ENCODE measurements around the gene BABAM2.
"Not testable (repeated sequence)": the region's sequence is repeated elsewhere in the genome, so short reads cannot be mapped to it uniquely, and the experiment has no call there.

Gene BABAM2

DNA sequence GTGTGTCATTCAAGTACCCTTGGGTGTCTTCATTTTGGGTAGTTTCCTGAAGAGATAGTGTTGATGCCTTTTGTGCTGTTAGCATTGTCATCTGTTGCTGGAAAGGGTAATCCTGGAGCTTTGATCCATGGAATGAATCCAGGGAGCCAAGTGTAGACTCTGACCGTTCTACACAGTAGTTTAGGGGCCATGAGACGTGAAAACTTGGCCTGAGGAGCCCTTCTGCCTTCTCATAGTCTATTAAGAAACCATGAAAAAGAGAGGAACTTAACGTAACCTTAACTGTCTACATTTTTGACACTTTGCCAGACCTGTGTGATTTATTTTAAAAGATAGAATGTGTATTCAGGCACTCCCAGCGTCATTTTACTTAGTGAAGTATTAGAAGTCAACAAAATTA, 194.0 kb downstream of the BABAM2 start:
- no peak for DNase-seq

DNA sequence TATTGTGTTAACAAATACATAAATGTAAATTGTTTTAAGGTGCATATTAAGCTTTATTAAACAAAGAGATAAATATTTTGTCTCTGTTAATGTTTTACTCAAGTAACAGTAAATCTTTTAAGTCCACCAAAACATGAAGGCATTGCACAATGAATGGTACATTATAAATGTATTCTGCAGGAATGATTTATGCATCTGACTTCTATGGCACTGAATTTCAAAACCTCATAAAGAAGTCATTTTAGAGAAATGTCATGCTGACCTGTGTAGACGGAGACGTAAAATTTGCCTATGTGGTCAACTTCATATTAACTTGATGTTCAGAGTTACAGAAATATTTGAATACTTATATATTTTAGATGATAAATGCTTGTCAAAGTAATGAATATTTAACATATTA, 194.7 kb downstream of the BABAM2 start:
- no peak for DNase-seq

DNA sequence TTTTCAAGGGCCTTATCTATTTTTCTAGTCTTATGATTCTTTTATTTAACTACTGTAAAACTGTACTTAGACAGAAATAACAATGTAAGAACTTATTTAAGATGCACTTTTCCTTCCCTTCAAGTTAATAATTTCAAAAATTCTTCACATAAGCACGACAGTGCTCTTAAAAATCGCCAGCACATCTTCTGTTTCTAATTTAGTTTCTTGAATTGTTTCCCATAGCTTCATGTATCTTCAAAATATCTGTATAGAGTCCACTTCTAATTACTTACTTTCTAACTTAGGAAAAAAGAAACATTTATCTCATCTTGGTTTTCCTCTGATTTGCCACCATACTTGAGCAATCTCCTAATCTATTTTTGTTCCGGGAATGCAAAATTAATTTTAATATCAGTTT, 196.1 kb downstream of the BABAM2 start:
- no peak for DNase-seq

DNA sequence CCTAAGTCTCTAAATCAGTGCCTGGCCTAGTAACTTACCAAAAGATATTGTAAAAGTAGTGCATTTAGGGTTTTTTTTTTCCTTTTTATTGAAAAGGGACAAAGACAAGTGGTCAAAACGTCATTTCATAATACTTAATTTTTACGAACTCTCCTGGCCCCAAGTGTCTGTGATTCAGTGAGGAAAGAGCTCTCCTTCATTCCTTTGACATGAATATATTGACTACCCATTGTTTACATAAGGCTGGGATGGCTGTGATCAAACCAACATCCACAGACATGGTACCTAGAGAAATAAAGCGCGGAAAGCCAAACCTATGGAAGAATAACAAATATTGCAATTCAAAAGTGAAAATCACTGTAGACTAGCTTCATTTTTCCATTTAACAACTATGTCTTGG, 198.4 kb downstream of the BABAM2 start:
- DNase-seq = no peak

DNA sequence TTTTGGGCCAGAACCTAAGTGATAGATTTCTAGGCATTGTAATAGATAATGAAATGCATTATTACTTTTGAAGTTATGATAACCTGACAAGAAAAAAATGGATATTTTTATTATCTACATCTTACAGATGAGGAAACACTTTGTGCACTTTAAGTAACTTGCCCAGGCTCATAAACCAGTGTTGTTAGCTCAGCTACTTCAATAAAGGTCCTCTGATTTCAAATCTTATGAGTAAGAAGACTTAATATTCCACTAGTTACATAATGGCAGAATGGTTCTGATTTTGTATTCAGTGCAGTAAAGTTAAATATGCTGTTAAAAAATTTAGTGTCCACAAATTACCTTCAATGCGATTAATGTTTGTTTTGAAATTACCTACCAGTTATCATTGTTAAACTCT, 199.0 kb downstream of the BABAM2 start:
- no peak for DNase-seq

DNA sequence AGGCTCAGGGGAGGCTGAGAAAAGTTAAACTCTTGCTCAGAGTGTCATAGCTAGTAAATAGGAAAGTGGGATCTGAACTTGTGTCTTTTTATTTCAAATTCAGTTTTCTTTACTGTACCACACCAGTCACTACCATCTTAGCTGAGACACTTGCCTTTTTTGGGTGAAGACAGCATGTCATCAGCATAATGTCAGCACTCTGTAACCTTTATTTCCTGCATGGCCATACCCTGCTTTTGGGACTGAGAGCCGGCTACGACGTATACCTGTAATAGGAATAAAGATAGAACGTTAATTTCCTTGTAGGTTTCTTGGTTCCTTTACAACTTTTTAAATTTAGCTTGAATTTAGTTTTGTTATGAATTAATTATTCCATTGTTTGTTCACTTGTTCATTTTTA, 202.8 kb downstream of the BABAM2 start:
- no peak for DNase-seq

DNA sequence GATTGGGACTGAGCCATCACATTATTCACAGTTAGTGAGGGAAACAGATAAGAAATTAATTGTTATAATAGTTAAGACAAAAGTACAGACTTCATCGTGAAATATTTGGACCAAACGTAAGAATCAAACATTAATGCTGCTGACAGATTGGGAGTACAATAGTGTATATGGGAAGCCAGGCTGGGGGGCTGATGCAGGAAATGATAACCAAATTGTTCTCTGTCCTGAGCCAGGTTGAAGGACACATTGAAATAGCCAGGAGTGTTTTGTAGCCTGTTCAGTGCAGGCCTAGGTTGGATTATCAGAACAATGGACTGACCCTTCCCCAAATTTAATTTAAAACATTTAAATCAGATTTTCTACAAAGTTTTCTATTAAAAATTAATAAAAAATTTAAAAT, 203.2 kb downstream of the BABAM2 start:
- no peak for DNase-seq

DNA sequence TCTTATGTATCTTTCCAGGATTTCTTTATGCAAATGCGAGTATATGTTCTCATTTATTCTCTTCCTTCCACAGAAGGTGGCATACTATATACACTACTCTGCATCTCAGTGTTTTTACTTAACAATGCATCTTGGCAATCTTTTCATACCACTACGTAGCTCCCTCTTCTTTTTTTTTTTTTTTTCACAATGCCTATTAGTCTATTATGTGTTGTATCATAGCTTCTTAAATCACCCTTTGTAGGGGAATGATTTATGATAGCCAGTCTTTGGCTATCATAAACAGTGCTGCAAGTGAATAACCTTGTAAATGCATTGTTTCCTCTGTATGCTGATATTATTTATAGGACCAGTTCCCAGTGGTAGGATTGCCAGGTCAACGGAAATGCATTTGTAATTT, 204.2 kb downstream of the BABAM2 start:
- no peak for DNase-seq

DNA sequence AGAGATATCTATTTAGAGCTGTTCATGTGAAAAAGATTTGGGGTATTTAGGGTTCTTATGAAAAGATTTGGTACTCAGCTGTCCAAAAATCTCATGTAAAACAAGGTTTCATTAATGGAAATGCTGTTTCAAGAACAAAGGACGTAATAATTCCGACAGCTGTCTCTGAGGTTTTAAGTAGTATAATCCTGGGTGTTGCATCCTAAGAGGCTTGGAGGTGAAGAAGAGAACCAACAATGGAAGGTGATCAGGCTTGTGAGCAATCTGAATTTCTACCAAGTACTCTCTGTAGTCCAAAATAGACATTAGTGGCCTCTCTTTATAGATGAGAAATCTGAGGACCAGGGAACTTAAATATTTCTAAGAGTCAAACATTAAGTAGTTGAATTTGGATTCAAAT, 205.1 kb downstream of the BABAM2 start:
- no peak for DNase-seq

DNA sequence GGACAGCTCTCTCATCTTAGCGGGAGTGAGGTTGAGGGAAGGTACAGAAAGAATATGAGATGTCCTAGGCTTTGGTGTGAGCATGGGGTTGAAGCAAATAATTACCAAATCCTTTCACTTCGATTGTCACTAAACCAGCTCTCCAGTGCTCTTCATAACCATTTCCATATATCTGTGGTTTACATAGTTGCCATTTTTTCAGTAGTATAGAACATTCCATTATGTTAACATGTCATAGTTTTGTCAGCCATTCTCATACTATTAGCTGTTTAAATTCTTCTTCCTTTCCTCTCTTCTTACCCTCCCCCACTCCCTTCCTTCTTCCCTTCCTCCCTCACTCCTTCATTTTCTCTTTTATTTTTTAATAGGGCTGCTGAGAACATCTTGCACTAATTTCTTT, 205.9 kb downstream of the BABAM2 start:
- DNase-seq = no peak

DNA sequence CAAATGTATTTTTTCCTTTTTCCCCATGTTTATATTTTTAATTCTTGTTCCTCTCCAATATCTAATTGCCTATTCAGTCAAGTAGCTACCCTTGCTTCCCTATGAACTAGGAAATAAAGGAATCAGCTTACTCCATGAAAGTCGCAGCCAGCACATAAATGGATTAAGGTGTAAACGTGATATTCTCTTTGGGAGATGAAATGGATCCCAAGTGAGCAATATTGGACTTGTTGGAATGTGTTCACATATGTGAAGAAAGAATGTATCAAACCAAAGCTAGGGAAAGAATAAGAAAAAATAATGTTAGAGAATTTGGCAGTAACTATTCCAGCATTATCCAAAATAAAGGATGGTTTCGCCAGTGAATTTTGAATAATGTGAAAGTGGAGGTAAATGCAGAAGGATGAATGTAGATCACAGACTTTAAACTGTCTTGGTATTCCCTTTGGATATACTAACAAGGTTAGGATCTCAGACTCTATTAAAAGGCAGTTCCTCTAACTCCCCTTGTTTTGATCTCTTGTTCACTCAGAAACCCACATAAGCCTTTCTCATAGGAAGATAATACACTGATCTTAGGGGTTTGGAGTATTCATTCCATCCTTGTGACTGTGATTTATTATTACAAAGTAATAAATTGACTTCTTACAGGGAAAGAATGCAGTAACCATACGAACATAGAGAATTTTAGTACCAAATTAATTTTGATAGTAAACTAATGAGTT, 208.1 kb downstream of the BABAM2 start:
- no peak for DNase-seq

DNA sequence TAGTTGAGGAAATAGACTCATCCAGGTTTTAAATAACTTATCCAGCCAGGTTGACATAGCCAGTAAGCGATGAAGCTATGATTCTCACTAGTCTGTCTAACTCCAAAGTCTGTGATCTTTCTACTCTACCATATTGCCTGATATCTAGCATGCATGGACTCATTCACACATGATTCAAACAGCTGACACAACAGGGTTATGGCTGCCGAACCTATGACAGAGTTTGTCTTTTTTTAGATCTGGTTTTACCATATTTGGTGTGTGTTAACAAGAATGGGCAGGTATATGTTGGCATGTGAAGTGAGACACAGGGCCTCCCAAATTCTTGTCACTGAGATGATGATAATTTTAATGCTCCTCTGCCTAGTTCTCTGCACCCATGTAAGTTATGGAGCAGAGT, 210.6 kb downstream of the BABAM2 start:
- no peak for DNase-seq

DNA sequence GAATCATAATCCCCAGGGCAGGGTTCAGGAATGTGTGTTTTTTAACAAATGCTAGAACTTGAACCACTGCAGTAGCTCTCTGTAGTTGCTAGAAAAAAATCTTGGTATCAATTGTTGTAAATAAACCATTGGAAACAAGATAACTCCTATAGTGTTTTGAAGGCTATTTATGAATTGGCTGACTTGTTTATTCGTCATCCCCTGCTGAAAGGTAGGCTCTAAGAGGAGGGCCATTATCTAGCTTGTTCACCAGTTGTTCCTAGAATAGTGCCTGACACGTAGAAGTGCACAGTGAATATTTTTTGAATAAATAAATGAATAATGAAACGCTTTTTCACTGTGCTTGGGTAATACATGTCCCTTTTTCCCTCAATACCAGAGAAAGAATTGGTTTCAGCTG, 211.4 kb downstream of the BABAM2 start:
- DNase-seq = no peak

DNA sequence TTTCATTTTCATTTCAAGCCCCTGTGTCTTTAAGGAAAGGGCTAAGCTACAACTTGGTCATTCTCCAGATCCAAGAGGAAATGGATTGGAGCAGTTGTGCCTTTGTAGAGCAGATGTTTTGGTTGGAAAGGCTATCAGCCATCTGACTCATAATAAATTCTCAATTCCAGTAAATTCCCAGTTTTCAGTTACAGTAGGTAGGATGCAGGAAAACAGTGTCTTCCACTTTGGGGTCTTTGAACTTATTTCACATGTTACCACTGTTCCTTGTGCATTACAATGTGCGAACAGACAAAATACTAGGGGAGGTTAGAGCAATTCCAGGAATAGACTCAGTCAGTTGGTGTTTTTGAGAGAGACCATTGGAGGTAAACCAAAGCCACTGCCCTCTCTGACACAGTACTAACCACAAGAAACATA, 211.9 kb downstream of the BABAM2 start:
- DNase-seq = no peak

DNA sequence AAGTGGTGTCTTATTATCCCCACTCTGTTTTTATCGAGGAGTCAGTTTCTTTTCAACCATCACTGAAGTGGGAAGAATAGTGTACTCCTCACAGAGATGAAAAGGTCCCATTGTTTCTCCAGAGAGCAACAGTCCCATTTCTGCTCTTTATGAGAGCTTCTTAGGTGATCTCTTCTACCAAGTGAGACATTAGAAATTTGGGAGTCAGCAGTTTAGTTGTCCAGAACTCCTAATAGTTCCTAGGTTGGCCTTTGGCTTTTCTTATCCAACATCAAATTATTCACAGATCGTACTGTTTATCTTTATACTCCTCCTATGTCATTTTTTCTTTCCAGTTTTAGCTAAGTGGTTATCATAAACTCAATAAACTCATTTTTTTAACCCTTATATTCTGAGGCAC, 213.1 kb downstream of the BABAM2 start:
- no peak for DNase-seq

DNA sequence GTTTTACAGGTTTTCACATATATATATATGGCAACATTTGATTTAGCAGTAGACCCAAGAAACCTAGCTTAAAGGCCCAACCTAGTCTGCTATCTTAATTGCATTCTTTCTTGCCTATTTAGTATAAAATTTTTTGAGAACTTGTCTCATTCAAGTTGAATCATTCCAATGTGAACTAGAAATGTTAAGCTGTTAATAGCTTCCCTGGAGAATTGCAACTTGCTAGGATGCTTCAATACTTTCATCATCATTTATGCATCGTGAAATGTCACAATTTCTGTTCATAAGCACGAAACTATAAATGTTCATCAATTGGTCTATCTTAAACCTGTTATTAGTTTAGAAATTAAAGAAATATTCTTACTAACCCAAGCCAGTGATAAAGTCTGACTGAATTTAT, 217.6 kb downstream of the BABAM2 start:
- no peak for DNase-seq

DNA sequence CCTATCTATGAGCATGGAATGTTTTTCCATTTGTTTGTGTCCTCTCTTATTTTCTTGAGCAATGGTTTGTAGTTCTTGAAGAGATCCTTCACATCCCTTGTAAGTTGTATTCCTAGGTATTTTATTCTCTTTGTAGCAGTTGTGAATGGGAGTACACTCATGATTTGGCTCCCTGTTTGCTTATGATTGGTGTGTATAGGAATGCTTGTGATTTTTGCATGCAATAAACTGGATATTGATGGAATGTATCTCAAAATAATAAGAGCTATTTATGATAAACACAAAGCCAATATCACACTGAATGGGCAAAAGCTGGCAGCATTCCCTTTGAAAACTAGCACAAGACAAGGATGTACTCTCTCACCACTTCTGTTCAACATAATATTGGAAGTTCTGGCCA, 223.2 kb downstream of the BABAM2 start:
- DNase-seq = not testable (repeated sequence)

DNA sequence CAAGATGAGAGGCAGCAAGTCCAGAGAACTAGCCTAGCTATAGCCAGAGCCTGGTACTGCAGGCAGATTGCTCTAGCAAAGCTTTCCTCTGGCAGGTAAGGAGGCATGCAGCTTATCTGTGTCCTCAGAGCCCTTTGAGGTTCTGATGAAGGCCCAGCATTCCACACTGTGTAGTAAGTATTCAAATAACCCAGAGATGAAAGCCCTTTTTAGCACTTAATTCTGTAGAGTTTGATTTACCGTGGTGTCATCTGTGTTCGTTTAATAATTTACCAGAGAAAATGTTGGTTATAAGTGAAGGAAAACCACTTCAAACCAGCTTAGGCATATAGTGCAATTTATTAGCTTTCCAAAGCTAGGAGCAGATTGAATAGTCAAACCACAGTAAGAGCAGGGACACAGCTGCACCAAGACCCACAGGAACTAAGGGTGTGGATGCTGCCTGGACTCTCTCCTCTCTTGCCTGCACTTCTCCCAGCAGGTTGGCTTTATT, 226.6 kb downstream of the BABAM2 start:
- DNase-seq = no peak

DNA sequence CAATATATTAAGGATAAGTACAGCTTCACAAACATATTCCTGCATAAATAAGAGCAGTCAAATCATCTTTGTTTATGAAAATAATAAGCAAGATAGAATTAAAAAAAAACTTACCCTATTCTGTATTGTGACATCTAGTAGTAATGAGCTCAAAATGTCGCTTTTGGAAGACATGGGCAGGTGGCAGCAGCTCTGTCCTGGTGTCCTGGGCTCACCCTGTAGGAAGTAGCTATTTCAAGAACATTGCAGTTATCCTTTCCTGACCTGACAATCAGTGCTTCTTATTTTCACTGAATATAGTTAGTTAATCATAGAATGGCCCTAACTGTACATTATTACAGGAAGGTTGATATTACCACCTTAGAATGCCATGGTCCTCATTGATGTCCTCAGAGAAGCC, 229.1 kb downstream of the BABAM2 start:
- no peak for DNase-seq

DNA sequence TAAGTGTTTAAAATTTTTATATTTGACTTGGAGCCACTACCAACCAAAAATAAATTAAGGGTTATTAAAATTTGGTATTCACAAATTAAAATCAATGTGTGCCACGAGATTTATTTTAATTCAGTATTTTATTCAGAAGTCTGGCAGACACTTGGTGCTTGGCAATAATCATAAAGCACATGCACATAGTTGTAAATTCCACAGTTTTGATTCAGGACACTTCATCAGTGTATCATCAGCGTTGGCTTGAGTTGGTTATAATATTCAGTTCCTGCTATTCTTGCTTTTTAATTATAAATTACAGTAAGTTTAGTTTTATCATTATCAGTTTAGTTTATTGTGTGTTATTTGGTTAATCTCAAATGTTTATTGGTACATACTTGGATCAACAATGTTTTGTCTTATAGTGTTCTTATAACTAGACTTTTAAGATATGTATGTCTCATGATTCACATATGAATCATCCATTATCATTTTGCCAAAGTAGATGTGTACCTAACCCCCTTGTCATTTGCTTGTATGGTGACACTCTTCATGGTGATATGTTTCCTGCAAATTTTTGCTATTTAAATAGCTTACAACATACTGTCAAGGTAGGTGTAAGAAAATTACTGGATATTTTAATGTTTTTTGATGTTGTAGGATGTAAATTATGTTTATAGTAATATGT, 237.9 kb downstream of the BABAM2 start:
- no peak for DNase-seq

DNA sequence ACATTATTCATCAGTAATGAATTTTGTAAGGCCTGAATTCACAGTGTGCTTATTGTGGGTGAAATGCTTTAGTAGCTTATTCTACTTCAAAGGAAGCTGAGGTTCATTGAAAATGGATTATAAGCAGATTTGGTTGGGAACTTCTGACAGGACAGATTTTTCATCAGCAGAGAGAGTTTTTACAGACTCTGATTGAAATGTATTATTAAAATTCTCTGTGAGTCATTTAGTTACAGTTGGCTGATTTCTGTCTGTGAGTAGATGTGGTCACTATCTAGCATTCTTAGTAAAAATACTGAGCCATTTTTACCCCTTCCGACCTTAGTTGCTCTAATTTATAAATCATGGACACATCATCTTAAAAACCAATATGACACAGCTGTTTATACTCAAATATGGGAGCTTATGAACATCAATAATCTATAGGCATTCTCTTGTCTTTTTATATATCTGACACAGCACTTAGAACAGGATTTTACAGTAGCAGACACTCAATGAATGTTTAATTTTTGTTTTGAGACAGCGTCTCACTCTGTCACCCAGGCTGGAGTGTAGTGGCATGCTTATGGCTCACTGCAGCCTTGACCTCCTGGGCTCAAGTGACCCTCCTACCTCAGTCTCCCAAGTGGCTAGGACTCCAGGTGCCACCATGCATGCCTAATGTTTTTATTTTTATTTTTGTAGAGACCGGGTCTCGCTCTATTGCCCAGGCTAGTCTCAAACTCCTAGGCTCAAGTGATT, 239.6 kb downstream of the BABAM2 start:
- no peak for DNase-seq

DNA sequence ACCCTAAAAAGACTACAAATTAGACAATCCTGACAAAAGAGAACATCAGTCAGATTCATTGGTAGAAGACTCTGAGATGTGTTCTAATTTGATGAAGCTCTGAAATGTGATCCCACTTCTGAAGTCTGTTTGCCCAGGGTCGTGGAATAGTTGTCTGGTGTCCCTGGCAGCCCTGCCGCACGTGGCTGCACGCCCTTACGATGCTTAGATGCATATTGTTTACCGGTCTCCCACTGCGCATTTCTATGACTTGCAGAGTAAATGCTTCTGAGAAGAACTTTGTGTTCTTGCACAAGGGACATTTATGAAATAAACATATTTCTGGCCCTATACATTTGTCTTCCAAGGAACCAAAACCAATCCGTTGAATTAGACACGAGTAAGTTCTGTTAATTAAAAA, 243.2 kb downstream of the BABAM2 start:
- DNase-seq = no peak

DNA sequence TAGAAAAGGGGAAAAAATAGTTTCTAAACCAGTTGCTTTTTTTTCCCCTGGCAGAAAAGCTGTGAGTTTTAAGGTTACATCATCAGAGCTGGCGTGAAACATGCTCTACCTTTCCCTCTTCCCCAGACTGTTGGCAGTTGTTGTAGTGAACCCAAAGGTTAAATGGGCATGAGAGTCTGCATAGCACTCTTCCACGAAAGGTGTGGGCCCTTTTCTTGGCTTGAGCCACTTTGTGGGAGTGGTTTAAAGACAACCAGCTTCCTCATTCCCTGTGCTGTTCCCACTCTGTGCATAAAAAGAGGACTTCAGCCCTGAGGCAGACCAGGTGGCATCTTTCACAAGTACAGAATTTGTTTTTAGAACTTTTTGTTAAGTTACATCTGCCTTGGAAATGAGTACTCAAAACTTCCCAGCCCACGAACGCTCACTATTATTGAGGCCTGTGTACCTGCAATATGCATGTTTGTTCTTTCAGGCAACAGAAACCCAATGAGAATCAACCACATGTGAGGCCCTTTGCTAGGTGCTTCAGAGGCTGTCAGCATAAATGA, 243.8 kb downstream of the BABAM2 start:
- DNase-seq = no peak

DNA sequence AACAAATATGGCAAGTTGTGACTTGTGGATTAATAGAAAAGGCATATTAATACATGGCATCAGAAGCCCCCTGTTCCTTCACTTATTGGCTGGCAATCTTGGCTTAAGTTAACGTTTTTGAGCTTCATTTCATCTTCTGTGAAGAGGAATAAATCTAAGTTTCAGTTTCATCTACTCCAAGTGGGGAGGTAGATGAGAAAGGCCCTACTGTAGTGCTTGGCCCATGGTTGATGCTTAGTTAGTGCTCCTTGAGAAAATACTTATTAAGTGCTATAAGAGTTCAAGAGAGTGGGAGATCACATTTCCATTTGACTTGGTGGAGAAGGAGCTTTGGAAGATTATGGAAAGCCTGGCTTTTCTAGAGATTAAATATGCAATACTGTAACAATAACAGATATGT, 244.3 kb downstream of the BABAM2 start:
- no peak for DNase-seq
